Thoracic aorta (tissue), 2 donors: ENCODE results near the gene MUC5AC. TPM values are rescaled to one million over a fixed set of nuclear protein-coding genes. Genes with fewer than 3 reads are reported as not detected.
A peak's percentile ranks its signal among the peaks of the same experiment; 100 is the strongest.

Experiments
- ATAC-seq: fragments of 150-250 bp; one replicate; pipeline ENCODE4 v1.8.0; 2017; ENCODE audit warnings: low read depth; ENCODE audit not compliant: insufficient number of reproducible peaks, low FRiP score
- DNase-seq: peaks from one replicate; pipeline ENCODE4 v3.0.0-alpha.2; 2020; ENCODE audit warnings: low spot score
- H3K27ac ChIP-seq, 2 donors: fragments of 200-600 bp; sonication (generic); 1 replicate in 1 of 2; 2 replicates in 1 of 2; pipeline ENCODE4 v1.5.1; 2016; ENCODE audit warnings: mild to moderate bottlenecking in 2 of 2, moderate library complexity in 2 of 2
- H3K27me3 ChIP-seq: fragments of 200-600 bp; sonication (generic); replicated peaks from 2 replicates; pipeline ENCODE4 v1.6.0; 2016; ENCODE audit warnings: mild to moderate bottlenecking; ENCODE audit not compliant: insufficient read depth
- H3K36me3 ChIP-seq: fragments of 200-600 bp; sonication (generic); one replicate; pipeline ENCODE4 v1.5.1; 2016
- H3K4me1 ChIP-seq, 2 donors: fragments of 200-600 bp; sonication (generic); 1 replicate in 1 of 2; 2 replicates in 1 of 2; pipeline versions ENCODE4 v1.5.1 to v1.6.0; 2016; ENCODE audit warnings: low read depth in 2 of 2, mild to moderate bottlenecking in 1 of 2; ENCODE audit not compliant: control insufficient read depth in 1 of 2
- H3K4me3 ChIP-seq: fragments of 200-600 bp; sonication (generic); 2 replicates; pipeline ENCODE4 v1.5.1; 2016; ENCODE audit warnings: mild to moderate bottlenecking
- H3K9me3 ChIP-seq: fragments of 200-600 bp; sonication (generic); 2 replicates; pipeline ENCODE4 v1.5.1; 2016
- total RNA-seq, 2 donors: library from RNA; depleted of rRNA; stranded (reverse); fragments of >200 nt; gene quantifications; one replicate each; pipeline versions ENCODE4 v1.1.0 to v1.2.3, GENCODE V29; 2016
- TF ChIP-seq, protein P1 (sequence below): fragments of 200-600 bp; sonication (generic); IDR thresholded peaks from one replicate; pipeline ENCODE4 v1.5.1; 2019; ENCODE audit warnings: antibody characterized with exemption

Gene MUC5AC
- total RNA-seq, 2 donors from 2014 or later = 45.9 TPM; not detected in 1

DNA sequence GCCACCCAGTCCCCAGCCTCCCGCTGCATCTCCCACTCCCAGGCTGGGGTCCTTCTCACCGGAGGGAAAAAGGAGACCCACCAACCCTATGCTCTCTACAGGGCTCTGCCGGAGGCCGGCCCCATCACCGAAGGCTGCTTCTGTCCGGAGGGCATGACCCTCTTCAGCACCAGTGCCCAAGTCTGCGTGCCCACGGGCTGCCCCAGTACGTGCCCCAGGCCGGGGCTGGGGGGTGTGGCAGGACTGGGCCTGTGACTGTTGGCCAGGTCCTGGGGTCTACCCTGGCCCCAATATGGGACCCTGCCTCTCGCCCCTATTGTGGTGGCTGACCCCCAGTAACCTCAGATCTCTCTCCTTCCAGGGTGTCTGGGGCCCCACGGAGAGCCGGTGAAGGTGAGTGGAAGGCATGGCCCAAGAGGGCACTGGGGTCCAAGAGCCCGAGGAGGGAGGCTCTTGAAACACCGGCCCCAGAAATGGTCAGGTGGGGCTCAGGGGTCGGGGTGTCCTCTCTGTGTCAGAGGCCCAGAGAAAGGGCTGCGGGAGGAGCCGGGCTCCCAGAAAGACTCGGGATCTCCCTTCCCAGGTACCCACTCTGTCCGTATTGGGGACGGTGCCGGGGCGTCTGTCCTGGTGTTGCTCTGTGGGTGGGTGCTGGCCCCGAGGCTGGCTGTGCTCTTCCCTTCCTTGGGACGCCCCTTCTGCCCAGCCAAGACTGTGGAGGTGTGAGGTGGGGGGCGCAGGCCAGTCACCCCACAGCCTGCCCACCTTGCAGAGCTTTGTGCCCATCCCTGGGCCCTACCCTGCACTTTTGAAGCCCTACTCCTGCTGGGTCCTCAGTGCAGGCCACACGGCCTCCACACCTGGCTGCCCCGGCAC is 39.0 kb downstream of the MUC5AC start:
- Histone ChIP-seq H3K27me3 (no peaks in the 10 kb centered on the region), H3K4me1 (no peaks in the 10 kb centered on the region), H3K36me3 (no peaks in the 10 kb centered on the region), H3K27ac (no peak overlapping the region), H3K9me3 (no peaks in the 10 kb centered on the region), H3K4me3 (no peak overlapping the region)
- ATAC-seq (no peak), DNase-seq (no peak)
- TF ChIP-seq, protein P1, sequence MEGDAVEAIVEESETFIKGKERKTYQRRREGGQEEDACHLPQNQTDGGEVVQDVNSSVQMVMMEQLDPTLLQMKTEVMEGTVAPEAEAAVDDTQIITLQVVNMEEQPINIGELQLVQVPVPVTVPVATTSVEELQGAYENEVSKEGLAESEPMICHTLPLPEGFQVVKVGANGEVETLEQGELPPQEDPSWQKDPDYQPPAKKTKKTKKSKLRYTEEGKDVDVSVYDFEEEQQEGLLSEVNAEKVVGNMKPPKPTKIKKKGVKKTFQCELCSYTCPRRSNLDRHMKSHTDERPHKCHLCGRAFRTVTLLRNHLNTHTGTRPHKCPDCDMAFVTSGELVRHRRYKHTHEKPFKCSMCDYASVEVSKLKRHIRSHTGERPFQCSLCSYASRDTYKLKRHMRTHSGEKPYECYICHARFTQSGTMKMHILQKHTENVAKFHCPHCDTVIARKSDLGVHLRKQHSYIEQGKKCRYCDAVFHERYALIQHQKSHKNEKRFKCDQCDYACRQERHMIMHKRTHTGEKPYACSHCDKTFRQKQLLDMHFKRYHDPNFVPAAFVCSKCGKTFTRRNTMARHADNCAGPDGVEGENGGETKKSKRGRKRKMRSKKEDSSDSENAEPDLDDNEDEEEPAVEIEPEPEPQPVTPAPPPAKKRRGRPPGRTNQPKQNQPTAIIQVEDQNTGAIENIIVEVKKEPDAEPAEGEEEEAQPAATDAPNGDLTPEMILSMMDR = no peak

DNA sequence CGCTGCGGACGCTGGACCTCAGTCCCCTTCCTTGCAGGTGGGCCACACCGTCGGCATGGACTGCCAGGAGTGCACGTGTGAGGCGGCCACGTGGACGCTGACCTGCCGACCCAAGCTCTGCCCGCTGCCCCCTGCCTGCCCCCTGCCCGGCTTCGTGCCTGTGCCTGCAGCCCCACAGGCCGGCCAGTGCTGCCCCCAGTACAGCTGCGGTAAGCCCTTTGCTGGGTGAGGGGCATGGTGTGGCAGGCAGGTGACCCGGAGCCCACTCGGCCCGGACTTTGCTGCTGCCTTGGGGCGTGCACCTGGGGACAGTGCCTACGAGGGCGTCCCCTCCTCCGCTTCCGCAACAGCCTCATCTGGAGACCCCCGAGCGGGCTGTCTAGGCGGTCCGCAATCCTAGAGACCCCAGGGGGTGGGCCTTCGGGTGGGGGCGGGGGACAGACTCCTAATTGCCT is 39.7 kb downstream of the MUC5AC start:
- Histone ChIP-seq H3K27ac (no peak overlapping the region), H3K27me3 (no peaks in the 10 kb centered on the region)
- ATAC-seq = no peak

DNA sequence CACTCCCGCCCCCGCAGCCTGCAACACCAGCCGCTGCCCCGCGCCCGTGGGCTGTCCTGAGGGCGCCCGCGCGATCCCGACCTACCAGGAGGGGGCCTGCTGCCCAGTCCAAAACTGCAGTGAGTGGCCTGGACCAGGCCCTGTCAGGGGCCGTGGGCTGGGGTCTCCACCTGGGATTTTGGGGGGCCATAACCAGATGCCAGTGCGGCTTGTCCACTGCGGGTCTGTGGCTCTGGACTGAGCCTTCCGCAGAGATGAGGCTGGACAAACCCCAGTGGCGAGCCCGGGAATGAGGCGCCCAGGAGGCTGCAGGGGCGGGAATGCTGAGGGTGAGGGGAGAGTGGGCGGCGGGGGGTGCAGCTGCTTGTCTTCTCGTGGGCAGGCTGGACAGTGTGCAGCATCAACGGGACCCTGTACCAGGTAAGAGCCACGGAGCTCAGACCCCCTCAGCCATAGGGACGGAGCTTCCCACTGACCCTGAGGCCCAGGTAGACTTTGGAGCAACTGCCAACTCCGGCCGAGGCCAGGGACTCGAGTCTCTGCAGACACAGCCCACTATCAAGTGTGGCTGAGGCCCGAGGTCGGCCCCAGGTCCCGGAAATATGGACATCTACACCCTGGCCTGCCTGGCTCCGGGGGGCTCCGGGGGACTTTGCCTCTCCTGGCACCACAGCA is 40.3 kb downstream of the MUC5AC start:
- Histone ChIP-seq H3K27ac (no peak overlapping the region), H3K4me1 (no peaks in the 10 kb centered on the region), H3K36me3 (no peaks in the 10 kb centered on the region), H3K4me3 (no peak overlapping the region), H3K27me3 (no peaks in the 10 kb centered on the region), H3K9me3 (no peaks in the 10 kb centered on the region)
- TF ChIP-seq, protein P1 = no peak
- ATAC-seq (no peak), DNase-seq (peak; percentile 1)

More for the DNA sequence above, 39.7 kb downstream of the MUC5AC start:
- TF ChIP-seq, protein P1 = no peak
- no peaks in the 10 kb centered on the region for H3K9me3 ChIP-seq
- no peak overlapping the region for H3K4me3 ChIP-seq
- DNase-seq = no peak
- H3K4me1 ChIP-seq = no peaks in the 10 kb centered on the region
- H3K36me3 ChIP-seq = no peaks in the 10 kb centered on the region

GRCh38 chr11:1198561-1199240 is 40.9 kb downstream of the MUC5AC start:
- no peak overlapping the region for H3K27ac ChIP-seq
- DNase-seq (no peak), ATAC-seq (no peak)
- TF ChIP-seq, protein P1 = no peak
- H3K4me1 ChIP-seq = no peaks in the 10 kb centered on the region
- H3K27me3 ChIP-seq = no peaks in the 10 kb centered on the region
- no peaks in the 10 kb centered on the region for H3K36me3 ChIP-seq
- no peak overlapping the region for H3K4me3 ChIP-seq
- H3K9me3 ChIP-seq = no peaks in the 10 kb centered on the region
